CD14-positive monocyte (primary cell): ENCODE results near the gene CDH3. TPM values are rescaled to one million over a fixed set of nuclear protein-coding genes. Genes with fewer than 3 reads are reported as not detected.

Experiments
- DNase-seq, 3 donors: peaks; one replicate each; pipeline ENCODE4 v3.0.0-alpha.2; 2011 to 2022
- H2AFZ ChIP-seq: 2 replicates; pipeline ENCODE4 v1.6.0; 2012; ENCODE audit warnings: mild to moderate bottlenecking, low read depth, low read length, inconsistent platforms; ENCODE audit not compliant: insufficient read depth, poor library complexity, severe bottlenecking
- H3K27ac ChIP-seq, 2 donors: 1 replicate in 1 of 2; 2 replicates in 1 of 2; pipeline ENCODE4 v1.5.1; 2012 to 2013; ENCODE audit warnings: low read length in 2 of 2, control low read depth in 1 of 2, inconsistent platforms in 1 of 2, low read depth in 1 of 2, mild to moderate bottlenecking in 1 of 2
- H3K27me3 ChIP-seq, 2 donors: one replicate each; pipeline versions ENCODE4 v1.6.0 to v1.6.1; 2011 to 2013; ENCODE audit warnings: low read length in 2 of 2; ENCODE audit not compliant: control insufficient read depth in 2 of 2, insufficient read depth in 2 of 2
- H3K36me3 ChIP-seq, 2 donors: replicated peaks in 1 of 2; 1 replicate in 1 of 2; 2 replicates in 1 of 2; pipeline versions ENCODE4 v1.5.1 to v1.6.1; 2012 to 2013; ENCODE audit warnings: low read length in 2 of 2, control low read depth in 1 of 2, inconsistent platforms in 1 of 2, mild to moderate bottlenecking in 1 of 2; ENCODE audit not compliant: insufficient read depth in 2 of 2, control insufficient read depth in 1 of 2
- H3K4me1 ChIP-seq, 2 donors: 1 replicate in 1 of 2; 2 replicates in 1 of 2; pipeline versions ENCODE4 v1.5.1 to v1.6.1; 2012 to 2013; ENCODE audit warnings: low read length in 2 of 2, control low read depth in 1 of 2, inconsistent platforms in 1 of 2, mild to moderate bottlenecking in 1 of 2, moderate library complexity in 1 of 2; ENCODE audit not compliant: insufficient read depth in 2 of 2, control insufficient read depth in 1 of 2
- H3K4me2 ChIP-seq: replicated peaks from 2 replicates; pipeline ENCODE3; 2012; ENCODE audit warnings: low read length, moderate library complexity, mild to moderate bottlenecking; ENCODE audit not compliant: poor library complexity, severe bottlenecking; ENCODE audit errors: extremely low read depth
- H3K4me3 ChIP-seq, 3 experiments: fragments of 200-600 bp in 1 of 3; sonication (generic) in 1 of 3; replicated peaks in 1 of 3; 1 replicate in 2 of 3; 2 replicates in 1 of 3; pipeline ENCODE4 v1.5.1; 2011 to 2013; ENCODE audit warnings: low read length in 3 of 3, mild to moderate bottlenecking in 3 of 3, control low read depth in 2 of 3, low read depth in 2 of 3, inconsistent platforms in 1 of 3, moderate library complexity in 1 of 3
- H3K79me2 ChIP-seq: 2 replicates; pipeline ENCODE4 v1.6.0; 2012; ENCODE audit warnings: mild to moderate bottlenecking, control low read depth, inconsistent platforms, low read length, moderate library complexity; ENCODE audit not compliant: insufficient read depth
- H3K9ac ChIP-seq: 2 replicates; pipeline ENCODE4 v1.6.0; 2017; ENCODE audit warnings: low read length, mild to moderate bottlenecking; ENCODE audit not compliant: insufficient read depth, poor library complexity, severe bottlenecking
- H3K9me3 ChIP-seq, 2 donors: replicated peaks in 1 of 2; 1 replicate in 1 of 2; 2 replicates in 1 of 2; pipeline versions ENCODE4 v1.5.1 to v1.6.1; 2012 to 2013; ENCODE audit warnings: low read length in 2 of 2, control low read depth in 1 of 2; ENCODE audit not compliant: control insufficient read depth in 1 of 2, insufficient read depth in 1 of 2
- H4K20me1 ChIP-seq: 2 replicates; pipeline ENCODE4 v1.6.0; 2012; ENCODE audit warnings: mild to moderate bottlenecking, low read length, control low read depth, moderate library complexity; ENCODE audit not compliant: insufficient read depth
- H3K27ac Mint-ChIP-seq, 7 donors: one replicate each; pipeline ENCODE4 v1.8.0; 2020; ENCODE audit warnings: mild to moderate bottlenecking in 7 of 7, mixed read lengths in 7 of 7, moderate library complexity in 6 of 7, inconsistent platforms in 2 of 7
- H3K27me3 Mint-ChIP-seq, 3 donors: one replicate each; pipeline ENCODE4 v1.8.0; 2021 to 2022; ENCODE audit warnings: low read depth in 3 of 3, mild to moderate bottlenecking in 3 of 3, mixed read lengths in 3 of 3, moderate library complexity in 3 of 3, inconsistent platforms in 1 of 3
- H3K36me3 Mint-ChIP-seq, 2 donors: one replicate each; pipeline ENCODE4 v1.8.0; 2020; ENCODE audit warnings: mixed read lengths in 2 of 2, inconsistent platforms in 1 of 2, mild to moderate bottlenecking in 1 of 2
- H3K4me1 Mint-ChIP-seq: one replicate; pipeline ENCODE4 v1.8.0; 2020; ENCODE audit warnings: mild to moderate bottlenecking, mixed read lengths
- H3K4me3 Mint-ChIP-seq, 2 donors: one replicate each; pipeline ENCODE4 v1.8.0; 2020; ENCODE audit warnings: mild to moderate bottlenecking in 2 of 2, mixed read lengths in 2 of 2, moderate library complexity in 1 of 2
- H3K9me3 Mint-ChIP-seq, 7 donors: one replicate each; pipeline ENCODE4 v1.8.0; 2020 to 2022; ENCODE audit warnings: mixed read lengths in 7 of 7, mild to moderate bottlenecking in 6 of 7, moderate library complexity in 6 of 7, inconsistent platforms in 2 of 7
- CTCF ChIP-seq: fragments of 200-600 bp; IDR thresholded peaks from one replicate; pipeline ENCODE4 v1.8.0; 2022; ENCODE audit warnings: antibody characterized with exemption, mild to moderate bottlenecking
- WGBS: methylation state at CpG from one replicate; pipeline ENCODE4 v1.1.5; 2013; ENCODE audit warnings: missing lambda C conversion rate; ENCODE audit not compliant: insufficient coverage; 5-methylcytosine and 5-hydroxymethylcytosine counted together
- intact Hi-C, 2 donors: fragments of 100-400 bp; cut with micrococcal nuclease; formaldehyde crosslinking; loops; one replicate each; pipeline versions ENCODE4 v1.15.0 to v1.15.1; 2023
- polyA plus RNA-seq, 3 donors: library from polyadenylated mRNA; depleted of rRNA in 1 of 3; unstranded in 2 of 3; stranded (reverse) in 1 of 3; fragments of 300-500 nt in 2 of 3; fragments of >200 nt in 1 of 3; fragmentation: Illumina TruSeq in 2 of 3; gene quantifications; 1 replicate in 2 of 3; 2 replicates in 1 of 3; pipeline ENCODE4 v1.2.3, GENCODE V29; 2012 to 2021

CDH3 gene
- polyA plus RNA-seq, 3 donors = not detected

- no peak for TF ChIP-seq CTCF
- H3K4me3 Mint-ChIP-seq = peak overlapping the region in 1 of 2 donors; percentile 85
- peaks cover 0 to 12% (median 3%) of the 10 kb centered on the region in 7 donors for H3K9me3 Mint-ChIP-seq
- WGBS = 66% methylated on average over 8 of the region's 13 CpGs
- no peaks in the 10 kb centered on the region for H3K36me3 ChIP-seq
- no peaks in the 10 kb centered on the region for H4K20me1 ChIP-seq
- H3K4me1 ChIP-seq = peaks cover 6 to 14% of the 10 kb centered on the region in 2 donors
- peaks cover 73 to 78% (median 76%) of the 10 kb centered on the region in 3 donors for H3K27me3 Mint-ChIP-seq
- H2AFZ ChIP-seq = no peak overlapping the region
- H3K36me3 Mint-ChIP-seq = no peaks in the 10 kb centered on the region
- peaks cover 0 to 36% of the 10 kb centered on the region in 2 donors for H3K9me3 ChIP-seq
- no peak for DNase-seq
- H3K27ac ChIP-seq = no peak overlapping the region
- no peak overlapping the region for H3K4me3 ChIP-seq
- peaks cover 10% of the 10 kb centered on the region for H3K4me1 Mint-ChIP-seq
- no peak overlapping the region for H3K27ac Mint-ChIP-seq
- H3K4me2 ChIP-seq = no peak overlapping the region
- H3K79me2 ChIP-seq = no peaks in the 10 kb centered on the region
- peaks cover 51 to 69% of the 10 kb centered on the region in 2 donors for H3K27me3 ChIP-seq
- intact Hi-C loops = no loop called here
- H3K9ac ChIP-seq = no peak overlapping the region
Measured at GRCh38 chr16:68643227-68643626, 1.9 kb upstream of the CDH3 start.

GRCh38 chr16:68643847-68644246, 1.3 kb upstream of the CDH3 start:
- Histone ChIP-seq H3K4me3 (no peak overlapping the region), H3K27ac (no peak overlapping the region), H3K4me1 (peaks cover 6 to 14% of the 10 kb centered on the region in 2 donors), H3K79me2 (no peaks in the 10 kb centered on the region), H2AFZ (no peak overlapping the region), H3K36me3 (no peaks in the 10 kb centered on the region), H3K9me3 (peaks cover 0 to 36% of the 10 kb centered on the region in 2 donors), H3K27me3 (peaks cover 52 to 74% of the 10 kb centered on the region in 2 donors), H3K9ac (no peak overlapping the region), H3K4me2 (no peak overlapping the region), H4K20me1 (no peaks in the 10 kb centered on the region)
- no peak for DNase-seq
- no peaks in the 10 kb centered on the region for H3K36me3 Mint-ChIP-seq
- H3K27ac Mint-ChIP-seq = no peak overlapping the region
- peaks cover 78 to 81% (median 79%) of the 10 kb centered on the region in 3 donors for H3K27me3 Mint-ChIP-seq
- peaks cover 0 to 8% (median 3%) of the 10 kb centered on the region in 7 donors for H3K9me3 Mint-ChIP-seq
- TF ChIP-seq CTCF = no peak
- 17% methylated on average over 6 of the region's 10 CpGs for WGBS
- H3K4me3 Mint-ChIP-seq = peak overlapping the region in 1 of 2 donors; percentile 85
- intact Hi-C loops = no loop called here
- H3K4me1 Mint-ChIP-seq = peaks cover 10% of the 10 kb centered on the region
